A549 (cell line): ENCODE data around the gene SFI1.

Source experiments
- BHLHE40 ChIP-seq: IDR thresholded peaks from 2 replicates; pipeline ENCODE4 v1.6.1; 2012; ENCODE audit warnings: low read depth, low read length, inconsistent platforms
- CBX2 ChIP-seq: fragments of 200-600 bp; sonication (generic); IDR thresholded peaks from 2 replicates; pipeline ENCODE4 v1.6.1; 2016; ENCODE audit warnings: low read depth, mild to moderate bottlenecking, borderline replicate concordance
- CEBPB ChIP-seq, 2 experiments: fragments of >200 bp in 1 of 2; sonication (Bioruptor Twin) in 1 of 2; formaldehyde crosslinking in 1 of 2; IDR thresholded peaks; 2 replicates each; pipeline ENCODE4 v1.6.1; 2012 to 2016
- FOSL2 ChIP-seq, 2 experiments: fragments of 450-650 bp in 1 of 2; fragments of >200 bp in 1 of 2; sonication (Bioruptor Twin) in 1 of 2; formaldehyde crosslinking; IDR thresholded peaks; 2 replicates each; pipeline versions ENCODE4 v1.5.0 to v1.6.1; 2016 to 2020; ENCODE audit warnings: mild to moderate bottlenecking in 1 of 2, moderate library complexity in 1 of 2
- JUN ChIP-seq, 2 experiments: fragments of >200 bp; sonication (Bioruptor Twin); formaldehyde crosslinking; IDR thresholded peaks; 2 replicates in 1 of 2; 3 replicates in 1 of 2; pipeline ENCODE4 v1.6.1; 2016 to 2017
- PHF8 ChIP-seq: fragments of 200-600 bp; sonication (generic); IDR thresholded peaks from 2 replicates; pipeline ENCODE4 v1.6.1; 2016; ENCODE audit warnings: low read depth, mild to moderate bottlenecking, antibody characterized with exemption, moderate library complexity, borderline replicate concordance
- POLR2A ChIP-seq: IDR thresholded peaks from 2 replicates; pipeline ENCODE4 v1.6.1; 2012; ENCODE audit warnings: mild to moderate bottlenecking, low read length
- SMC3 ChIP-seq: fragments of >200 bp; sonication (Bioruptor Twin); formaldehyde crosslinking; IDR thresholded peaks from 3 replicates; pipeline ENCODE4 v1.6.1; 2018; ENCODE audit warnings: inconsistent platforms
- TFCP2L1 ChIP-seq: fragments of 250-450 bp; sonication (Bioruptor Pico); IDR thresholded peaks from 2 replicates; pipeline ENCODE4 v1.5.0; 2021; ENCODE audit warnings: mild to moderate bottlenecking
- TF ChIP-seq, protein P1 (sequence below): fragments of >200 bp; sonication (Bioruptor Twin); formaldehyde crosslinking; IDR thresholded peaks from 3 replicates; pipeline ENCODE4 v1.5.1; 2016
- TF ChIP-seq, protein P2 (sequence below): IDR thresholded peaks from 2 replicates; pipeline ENCODE4 v1.6.1; 2012
- TF ChIP-seq, protein P3 (sequence below): fragments of >200 bp; sonication (Bioruptor Twin); formaldehyde crosslinking; IDR thresholded peaks from 3 replicates; pipeline ENCODE4 v1.6.1; 2016
- TF ChIP-seq, protein P4 (sequence below): fragments of 250-450 bp; sonication (Bioruptor Pico); IDR thresholded peaks from 2 replicates; pipeline ENCODE4 v1.5.0; 2021; ENCODE audit warnings: mild to moderate bottlenecking, moderate library complexity, borderline replicate concordance

DNA sequence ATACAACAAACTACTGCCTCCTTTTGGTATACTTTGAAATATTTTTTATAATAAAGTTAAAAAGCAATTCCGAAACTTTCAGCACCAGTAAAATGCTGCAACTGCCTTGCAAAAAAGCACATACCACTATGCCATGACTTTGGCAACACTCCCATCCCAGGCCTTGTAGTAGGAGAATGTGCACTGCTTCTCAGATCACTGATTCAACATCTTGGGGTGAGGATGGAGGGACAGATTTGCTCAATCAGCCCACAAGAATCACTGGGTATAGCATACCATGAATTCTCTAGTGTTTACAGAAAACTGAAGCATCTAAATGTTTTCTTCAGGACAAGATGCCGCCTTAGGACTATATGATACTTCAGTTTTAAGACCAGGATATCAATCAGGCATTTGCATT is 21.6 kb upstream of the SFI1 start:
- TF ChIP-seq, protein P1, sequence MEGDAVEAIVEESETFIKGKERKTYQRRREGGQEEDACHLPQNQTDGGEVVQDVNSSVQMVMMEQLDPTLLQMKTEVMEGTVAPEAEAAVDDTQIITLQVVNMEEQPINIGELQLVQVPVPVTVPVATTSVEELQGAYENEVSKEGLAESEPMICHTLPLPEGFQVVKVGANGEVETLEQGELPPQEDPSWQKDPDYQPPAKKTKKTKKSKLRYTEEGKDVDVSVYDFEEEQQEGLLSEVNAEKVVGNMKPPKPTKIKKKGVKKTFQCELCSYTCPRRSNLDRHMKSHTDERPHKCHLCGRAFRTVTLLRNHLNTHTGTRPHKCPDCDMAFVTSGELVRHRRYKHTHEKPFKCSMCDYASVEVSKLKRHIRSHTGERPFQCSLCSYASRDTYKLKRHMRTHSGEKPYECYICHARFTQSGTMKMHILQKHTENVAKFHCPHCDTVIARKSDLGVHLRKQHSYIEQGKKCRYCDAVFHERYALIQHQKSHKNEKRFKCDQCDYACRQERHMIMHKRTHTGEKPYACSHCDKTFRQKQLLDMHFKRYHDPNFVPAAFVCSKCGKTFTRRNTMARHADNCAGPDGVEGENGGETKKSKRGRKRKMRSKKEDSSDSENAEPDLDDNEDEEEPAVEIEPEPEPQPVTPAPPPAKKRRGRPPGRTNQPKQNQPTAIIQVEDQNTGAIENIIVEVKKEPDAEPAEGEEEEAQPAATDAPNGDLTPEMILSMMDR: no peak
- TF ChIP-seq CEBPB (IDR thresholded peaks at IDR 0.05): no peak
- TF ChIP-seq, protein P2, sequence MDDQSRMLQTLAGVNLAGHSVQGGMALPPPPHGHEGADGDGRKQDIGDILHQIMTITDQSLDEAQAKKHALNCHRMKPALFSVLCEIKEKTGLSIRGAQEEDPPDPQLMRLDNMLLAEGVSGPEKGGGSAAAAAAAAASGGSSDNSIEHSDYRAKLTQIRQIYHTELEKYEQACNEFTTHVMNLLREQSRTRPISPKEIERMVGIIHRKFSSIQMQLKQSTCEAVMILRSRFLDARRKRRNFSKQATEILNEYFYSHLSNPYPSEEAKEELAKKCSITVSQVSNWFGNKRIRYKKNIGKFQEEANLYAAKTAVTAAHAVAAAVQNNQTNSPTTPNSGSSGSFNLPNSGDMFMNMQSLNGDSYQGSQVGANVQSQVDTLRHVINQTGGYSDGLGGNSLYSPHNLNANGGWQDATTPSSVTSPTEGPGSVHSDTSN: no peak
- no peak for TF ChIP-seq CBX2
- TF ChIP-seq BHLHE40: no peak
- TF ChIP-seq JUN (IDR thresholded peaks at IDR 0.05): no peak
- no peak for TF ChIP-seq POLR2A
- TF ChIP-seq, protein P3, sequence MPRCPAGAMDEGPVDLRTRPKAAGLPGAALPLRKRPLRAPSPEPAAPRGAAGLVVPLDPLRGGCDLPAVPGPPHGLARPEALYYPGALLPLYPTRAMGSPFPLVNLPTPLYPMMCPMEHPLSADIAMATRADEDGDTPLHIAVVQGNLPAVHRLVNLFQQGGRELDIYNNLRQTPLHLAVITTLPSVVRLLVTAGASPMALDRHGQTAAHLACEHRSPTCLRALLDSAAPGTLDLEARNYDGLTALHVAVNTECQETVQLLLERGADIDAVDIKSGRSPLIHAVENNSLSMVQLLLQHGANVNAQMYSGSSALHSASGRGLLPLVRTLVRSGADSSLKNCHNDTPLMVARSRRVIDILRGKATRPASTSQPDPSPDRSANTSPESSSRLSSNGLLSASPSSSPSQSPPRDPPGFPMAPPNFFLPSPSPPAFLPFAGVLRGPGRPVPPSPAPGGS: no peak
- no peak for TF ChIP-seq PHF8
- no peak for TF ChIP-seq SMC3
- TF ChIP-seq TFCP2L1 (CRISPR knock-in tag): no peak
- TF ChIP-seq, protein P4, sequence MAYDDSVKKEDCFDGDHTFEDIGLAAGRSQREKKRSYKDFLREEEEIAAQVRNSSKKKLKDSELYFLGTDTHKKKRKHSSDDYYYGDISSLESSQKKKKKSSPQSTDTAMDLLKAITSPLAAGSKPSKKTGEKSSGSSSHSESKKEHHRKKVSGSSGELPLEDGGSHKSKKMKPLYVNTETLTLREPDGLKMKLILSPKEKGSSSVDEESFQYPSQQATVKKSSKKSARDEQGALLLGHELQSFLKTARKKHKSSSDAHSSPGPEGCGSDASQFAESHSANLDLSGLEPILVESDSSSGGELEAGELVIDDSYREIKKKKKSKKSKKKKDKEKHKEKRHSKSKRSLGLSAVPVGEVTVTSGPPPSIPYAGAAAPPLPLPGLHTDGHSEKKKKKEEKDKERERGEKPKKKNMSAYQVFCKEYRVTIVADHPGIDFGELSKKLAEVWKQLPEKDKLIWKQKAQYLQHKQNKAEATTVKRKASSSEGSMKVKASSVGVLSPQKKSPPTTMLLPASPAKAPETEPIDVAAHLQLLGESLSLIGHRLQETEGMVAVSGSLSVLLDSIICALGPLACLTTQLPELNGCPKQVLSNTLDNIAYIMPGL (CRISPR knock-in tag): no peak
- TF ChIP-seq FOSL2 (IDR thresholded peaks at IDR 0.05): no peak
- TF ChIP-seq FOSL2 (CRISPR knock-in tag; IDR thresholded peaks at IDR 0.05): no peak
